ENCODE data around the gene PAK4. TPM values are rescaled to one million over a fixed set of nuclear protein-coding genes. Genes with fewer than 3 reads are reported as not detected.

The PAK4 gene
- total and polyA plus RNA-seq, 2 of the 13 experiments (the other 11 are each of a cell fraction or from before 2014, with no cell fraction given): 9.5 to 17.8 TPM

DNA sequence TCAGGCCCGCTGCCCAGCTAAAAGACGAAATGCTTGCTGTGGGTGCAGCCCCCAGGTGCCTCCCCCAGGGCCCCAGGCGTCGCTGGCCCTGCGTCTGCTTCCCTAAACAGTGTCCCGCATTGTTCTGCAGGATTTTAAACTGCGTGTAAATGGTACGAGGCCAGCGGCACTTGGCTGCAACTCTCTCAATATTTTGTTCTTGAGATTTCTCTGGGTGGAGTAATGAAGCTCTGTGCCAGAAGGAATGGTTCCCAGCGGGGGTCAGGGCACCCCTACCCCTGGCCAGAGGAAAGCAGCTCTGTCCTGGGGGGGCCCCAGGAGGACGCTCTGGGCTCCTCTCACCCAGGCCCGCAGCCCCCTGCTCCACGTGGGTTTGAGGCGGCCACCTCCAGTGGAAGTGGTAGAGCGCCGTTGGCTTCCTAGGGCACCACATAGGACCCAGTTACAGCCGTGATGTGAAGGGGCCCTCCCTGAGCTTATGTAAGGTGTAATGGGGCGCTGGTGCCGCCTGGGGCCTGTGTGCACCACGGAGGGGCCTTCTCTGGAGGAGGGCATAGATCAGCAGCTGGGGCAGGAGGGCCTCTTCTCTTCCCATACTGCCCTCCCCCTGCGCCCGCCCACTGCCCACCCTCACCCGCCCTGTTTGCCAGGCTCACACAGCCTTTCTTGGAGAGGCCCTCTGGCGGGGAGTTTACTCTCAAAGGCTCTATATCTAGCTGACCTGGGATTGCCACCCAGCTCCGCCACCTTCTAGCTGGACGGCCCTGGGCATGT lies 19.8 kb downstream of the PAK4 start (continued):
- TF ChIP-seq, protein P1, sequence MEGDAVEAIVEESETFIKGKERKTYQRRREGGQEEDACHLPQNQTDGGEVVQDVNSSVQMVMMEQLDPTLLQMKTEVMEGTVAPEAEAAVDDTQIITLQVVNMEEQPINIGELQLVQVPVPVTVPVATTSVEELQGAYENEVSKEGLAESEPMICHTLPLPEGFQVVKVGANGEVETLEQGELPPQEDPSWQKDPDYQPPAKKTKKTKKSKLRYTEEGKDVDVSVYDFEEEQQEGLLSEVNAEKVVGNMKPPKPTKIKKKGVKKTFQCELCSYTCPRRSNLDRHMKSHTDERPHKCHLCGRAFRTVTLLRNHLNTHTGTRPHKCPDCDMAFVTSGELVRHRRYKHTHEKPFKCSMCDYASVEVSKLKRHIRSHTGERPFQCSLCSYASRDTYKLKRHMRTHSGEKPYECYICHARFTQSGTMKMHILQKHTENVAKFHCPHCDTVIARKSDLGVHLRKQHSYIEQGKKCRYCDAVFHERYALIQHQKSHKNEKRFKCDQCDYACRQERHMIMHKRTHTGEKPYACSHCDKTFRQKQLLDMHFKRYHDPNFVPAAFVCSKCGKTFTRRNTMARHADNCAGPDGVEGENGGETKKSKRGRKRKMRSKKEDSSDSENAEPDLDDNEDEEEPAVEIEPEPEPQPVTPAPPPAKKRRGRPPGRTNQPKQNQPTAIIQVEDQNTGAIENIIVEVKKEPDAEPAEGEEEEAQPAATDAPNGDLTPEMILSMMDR (CRISPR knock-in tag; IDR thresholded peaks at IDR 0.05): peak; percentile 70
- TF ChIP-seq ONECUT2 (CRISPR knock-in tag; IDR thresholded peaks at IDR 0.05) (no peak), ZNF772 (CRISPR knock-in tag; IDR thresholded peaks at IDR 0.05) (peak; percentile 65; the same call in 1 of the 2 replicates), YEATS4 (CRISPR knock-in tag; IDR thresholded peaks at IDR 0.05; ENCODE audit: borderline replicate concordance) (peak; percentile 70), NKX3-1 (CRISPR knock-in tag; IDR thresholded peaks at IDR 0.05) (no peak), MAFK (conservative IDR thresholded peaks at IDR 0.05 in 1 of 2, IDR thresholded peaks at IDR 0.05 in 1 of 2; ENCODE audit: low read length in 2 of 2) (no peak), SNRNP70 (IDR thresholded peaks at IDR 0.05; ENCODE audit: low read depth, low read length) (no peak), SSRP1 (CRISPR knock-in tag; IDR thresholded peaks at IDR 0.05) (no peak), ZMYM4 (CRISPR knock-in tag; IDR thresholded peaks at IDR 0.05) (peak; percentile 51; the same call in 1 of the 2 replicates), ZNF572 (CRISPR knock-in tag; IDR thresholded peaks at IDR 0.05) (no peak), MBD4 (IDR thresholded peaks at IDR 0.05; ENCODE audit: borderline replicate concordance, low read length) (no peak), IKZF4 (CRISPR knock-in tag; IDR thresholded peaks at IDR 0.05; ENCODE audit: borderline replicate concordance, low read depth, not compliant biosample characterization) (no peak), POGZ (CRISPR knock-in tag; IDR thresholded peaks at IDR 0.05) (no peak), HDAC6 (IDR thresholded peaks at IDR 0.05; ENCODE audit: low read depth, low read length) (no peak), ASH2L (IDR thresholded peaks at IDR 0.05; ENCODE audit: insufficient read length, low read depth, low read length) (no peak)
- TF ChIP-seq, protein P2, sequence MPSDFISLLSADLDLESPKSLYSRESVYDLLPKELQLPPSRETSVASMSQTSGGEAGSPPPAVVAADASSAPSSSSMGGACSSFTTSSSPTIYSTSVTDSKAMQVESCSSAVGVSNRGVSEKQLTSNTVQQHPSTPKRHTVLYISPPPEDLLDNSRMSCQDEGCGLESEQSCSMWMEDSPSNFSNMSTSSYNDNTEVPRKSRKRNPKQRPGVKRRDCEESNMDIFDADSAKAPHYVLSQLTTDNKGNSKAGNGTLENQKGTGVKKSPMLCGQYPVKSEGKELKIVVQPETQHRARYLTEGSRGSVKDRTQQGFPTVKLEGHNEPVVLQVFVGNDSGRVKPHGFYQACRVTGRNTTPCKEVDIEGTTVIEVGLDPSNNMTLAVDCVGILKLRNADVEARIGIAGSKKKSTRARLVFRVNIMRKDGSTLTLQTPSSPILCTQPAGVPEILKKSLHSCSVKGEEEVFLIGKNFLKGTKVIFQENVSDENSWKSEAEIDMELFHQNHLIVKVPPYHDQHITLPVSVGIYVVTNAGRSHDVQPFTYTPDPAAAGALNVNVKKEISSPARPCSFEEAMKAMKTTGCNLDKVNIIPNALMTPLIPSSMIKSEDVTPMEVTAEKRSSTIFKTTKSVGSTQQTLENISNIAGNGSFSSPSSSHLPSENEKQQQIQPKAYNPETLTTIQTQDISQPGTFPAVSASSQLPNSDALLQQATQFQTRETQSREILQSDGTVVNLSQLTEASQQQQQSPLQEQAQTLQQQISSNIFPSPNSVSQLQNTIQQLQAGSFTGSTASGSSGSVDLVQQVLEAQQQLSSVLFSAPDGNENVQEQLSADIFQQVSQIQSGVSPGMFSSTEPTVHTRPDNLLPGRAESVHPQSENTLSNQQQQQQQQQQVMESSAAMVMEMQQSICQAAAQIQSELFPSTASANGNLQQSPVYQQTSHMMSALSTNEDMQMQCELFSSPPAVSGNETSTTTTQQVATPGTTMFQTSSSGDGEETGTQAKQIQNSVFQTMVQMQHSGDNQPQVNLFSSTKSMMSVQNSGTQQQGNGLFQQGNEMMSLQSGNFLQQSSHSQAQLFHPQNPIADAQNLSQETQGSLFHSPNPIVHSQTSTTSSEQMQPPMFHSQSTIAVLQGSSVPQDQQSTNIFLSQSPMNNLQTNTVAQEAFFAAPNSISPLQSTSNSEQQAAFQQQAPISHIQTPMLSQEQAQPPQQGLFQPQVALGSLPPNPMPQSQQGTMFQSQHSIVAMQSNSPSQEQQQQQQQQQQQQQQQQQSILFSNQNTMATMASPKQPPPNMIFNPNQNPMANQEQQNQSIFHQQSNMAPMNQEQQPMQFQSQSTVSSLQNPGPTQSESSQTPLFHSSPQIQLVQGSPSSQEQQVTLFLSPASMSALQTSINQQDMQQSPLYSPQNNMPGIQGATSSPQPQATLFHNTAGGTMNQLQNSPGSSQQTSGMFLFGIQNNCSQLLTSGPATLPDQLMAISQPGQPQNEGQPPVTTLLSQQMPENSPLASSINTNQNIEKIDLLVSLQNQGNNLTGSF (CRISPR knock-in tag; IDR thresholded peaks at IDR 0.05): no peak
- TF ChIP-seq, protein P3, sequence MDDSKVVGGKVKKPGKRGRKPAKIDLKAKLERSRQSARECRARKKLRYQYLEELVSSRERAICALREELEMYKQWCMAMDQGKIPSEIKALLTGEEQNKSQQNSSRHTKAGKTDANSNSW (CRISPR knock-in tag; IDR thresholded peaks at IDR 0.05; ENCODE audit: borderline replicate concordance): no peak
- TF ChIP-seq, protein P4, sequence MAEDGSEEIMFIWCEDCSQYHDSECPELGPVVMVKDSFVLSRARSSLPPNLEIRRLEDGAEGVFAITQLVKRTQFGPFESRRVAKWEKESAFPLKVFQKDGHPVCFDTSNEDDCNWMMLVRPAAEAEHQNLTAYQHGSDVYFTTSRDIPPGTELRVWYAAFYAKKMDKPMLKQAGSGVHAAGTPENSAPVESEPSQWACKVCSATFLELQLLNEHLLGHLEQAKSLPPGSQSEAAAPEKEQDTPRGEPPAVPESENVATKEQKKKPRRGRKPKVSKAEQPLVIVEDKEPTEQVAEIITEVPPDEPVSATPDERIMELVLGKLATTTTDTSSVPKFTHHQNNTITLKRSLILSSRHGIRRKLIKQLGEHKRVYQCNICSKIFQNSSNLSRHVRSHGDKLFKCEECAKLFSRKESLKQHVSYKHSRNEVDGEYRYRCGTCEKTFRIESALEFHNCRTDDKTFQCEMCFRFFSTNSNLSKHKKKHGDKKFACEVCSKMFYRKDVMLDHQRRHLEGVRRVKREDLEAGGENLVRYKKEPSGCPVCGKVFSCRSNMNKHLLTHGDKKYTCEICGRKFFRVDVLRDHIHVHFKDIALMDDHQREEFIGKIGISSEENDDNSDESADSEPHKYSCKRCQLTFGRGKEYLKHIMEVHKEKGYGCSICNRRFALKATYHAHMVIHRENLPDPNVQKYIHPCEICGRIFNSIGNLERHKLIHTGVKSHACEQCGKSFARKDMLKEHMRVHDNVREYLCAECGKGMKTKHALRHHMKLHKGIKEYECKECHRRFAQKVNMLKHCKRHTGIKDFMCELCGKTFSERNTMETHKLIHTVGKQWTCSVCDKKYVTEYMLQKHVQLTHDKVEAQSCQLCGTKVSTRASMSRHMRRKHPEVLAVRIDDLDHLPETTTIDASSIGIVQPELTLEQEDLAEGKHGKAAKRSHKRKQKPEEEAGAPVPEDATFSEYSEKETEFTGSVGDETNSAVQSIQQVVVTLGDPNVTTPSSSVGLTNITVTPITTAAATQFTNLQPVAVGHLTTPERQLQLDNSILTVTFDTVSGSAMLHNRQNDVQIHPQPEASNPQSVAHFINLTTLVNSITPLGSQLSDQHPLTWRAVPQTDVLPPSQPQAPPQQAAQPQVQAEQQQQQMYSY (CRISPR knock-in tag; IDR thresholded peaks at IDR 0.05): no peak

Measured in HepG2 (cell line).